Upper lobe of right lung (tissue), 1 donor: Measurements from ENCODE around the gene BICC1. TPM values are rescaled to one million over a fixed set of nuclear protein-coding genes. Genes with fewer than 3 reads are reported as not detected.

Experiments used
- ATAC-seq: fragments of 200-7000 bp; cut with Tn5 transposase; one replicate; pipeline ENCODE4 v1.9.1; 2020; ENCODE audit warnings: mild to moderate bottlenecking, moderate library complexity
- DNase-seq: peaks from one replicate; pipeline ENCODE4 v3.0.0-alpha.2; 2020
- H3K27ac ChIP-seq: fragments of 200-600 bp; one replicate; pipeline ENCODE4 v1.8.0; 2022
- H3K27me3 ChIP-seq: fragments of 200-600 bp; one replicate; pipeline ENCODE4 v1.8.0; 2022; ENCODE audit warnings: mild to moderate bottlenecking
- H3K36me3 ChIP-seq: fragments of 200-600 bp; one replicate; pipeline ENCODE4 v1.8.0; 2022
- H3K4me1 ChIP-seq: fragments of 200-600 bp; one replicate; pipeline ENCODE4 v1.8.0; 2022
- H3K4me3 ChIP-seq: fragments of 200-600 bp; one replicate; pipeline ENCODE4 v1.8.0; 2022; ENCODE audit warnings: mild to moderate bottlenecking
- H3K9me3 ChIP-seq: fragments of 200-600 bp; one replicate; pipeline ENCODE4 v1.8.0; 2022
- CTCF ChIP-seq: fragments of 200-600 bp; IDR thresholded peaks from one replicate; pipeline ENCODE4 v1.8.0; 2022; ENCODE audit warnings: antibody characterized with exemption
- intact Hi-C: fragments of 100-400 bp; cut with DNase I; formaldehyde crosslinking; loops from one replicate; pipeline ENCODE4 v1.11.0; 2022
- total RNA-seq: library from RNA; stranded (reverse); fragmentation: NEBNext Ultra II Directional; extraction: Animal tissue kit (Norgen Biotek cat#: 25700); gene quantifications from one replicate; pipeline ENCODE4 v1.2.1, GENCODE V29; 2021
- donor health status: DM: no; HTN: yes; CAD: no; lungs with severe emphysema.

BICC1 gene
- total RNA-seq, 1 donor from 2014 or later = 9.2 TPM

- H3K9me3 ChIP-seq = no peaks in the 10 kb centered on the region
- H3K27ac ChIP-seq = no peak overlapping the region
- DNase-seq = no peak
- no peak overlapping the region for H3K4me3 ChIP-seq
- H3K4me1 ChIP-seq = peaks cover 4% of the 10 kb centered on the region
- H3K36me3 ChIP-seq = no peaks in the 10 kb centered on the region
- ATAC-seq = no peak
- H3K27me3 ChIP-seq = no peaks in the 10 kb centered on the region
- intact Hi-C loops = no loop called here
- no peak for TF ChIP-seq CTCF
These were observed 34.2 kb downstream of the BICC1 start for GRCh38 chr10:58546722-58547445.

GRCh38 chr10:58547963-58548362 is 35.3 kb downstream of the BICC1 start:
- Histone ChIP-seq H3K36me3 (no peaks in the 10 kb centered on the region), H3K4me3 (no peak overlapping the region), H3K9me3 (no peaks in the 10 kb centered on the region), H3K27ac (no peak overlapping the region), H3K27me3 (no peaks in the 10 kb centered on the region), H3K4me1 (peaks cover 4% of the 10 kb centered on the region)
- TF ChIP-seq CTCF = no peak
- ATAC-seq = no peak
- DNase-seq = no peak
- intact Hi-C loops = no loop called here

GRCh38 chr10:58554316-58554715 is 41.6 kb downstream of the BICC1 start:
- Histone ChIP-seq H3K36me3 (no peaks in the 10 kb centered on the region), H3K4me1 (no peaks in the 10 kb centered on the region), H3K9me3 (no peaks in the 10 kb centered on the region), H3K27me3 (no peaks in the 10 kb centered on the region), H3K4me3 (no peak overlapping the region), H3K27ac (no peak overlapping the region)
- intact Hi-C loops = no loop called here
- no peak for TF ChIP-seq CTCF
- ATAC-seq = no peak
- no peak for DNase-seq

- ATAC-seq (no peak), DNase-seq (no peak)
- no peaks in the 10 kb centered on the region for H3K27me3 ChIP-seq
- H3K4me1 ChIP-seq = no peaks in the 10 kb centered on the region
- TF ChIP-seq CTCF = no peak
- no peaks in the 10 kb centered on the region for H3K9me3 ChIP-seq
- intact Hi-C loops = no loop called here
- no peaks in the 10 kb centered on the region for H3K36me3 ChIP-seq
- H3K4me3 ChIP-seq = no peak overlapping the region
- H3K27ac ChIP-seq = no peak overlapping the region
These were observed 42.7 kb downstream of the BICC1 start for GRCh38 chr10:58555170-58555929.

GRCh38 chr10:58555930-58556311 is 43.2 kb downstream of the BICC1 start:
- no peak overlapping the region for H3K4me3 ChIP-seq
- intact Hi-C loops = no loop called here
- H3K36me3 ChIP-seq = no peaks in the 10 kb centered on the region
- ATAC-seq (no peak), DNase-seq (no peak)
- H3K27ac ChIP-seq = no peak overlapping the region
- no peaks in the 10 kb centered on the region for H3K27me3 ChIP-seq
- H3K4me1 ChIP-seq = no peaks in the 10 kb centered on the region
- no peak for TF ChIP-seq CTCF
- H3K9me3 ChIP-seq = no peaks in the 10 kb centered on the region
